DMS153 (cell line): ENCODE measurements around the gene IL27RA.

Experiments used
- DNase-seq: peaks from one replicate; lab custom pipeline; 2025; lab: John Stamatoyannopoulos, UW

The IL27RA gene

GRCh38 chr19:14089412-14089661 is 57.8 kb downstream of the IL27RA start:
- no peak for DNase-seq

- no peak for DNase-seq
Observed at GRCh38 chr19:14089662-14090508, 58.3 kb downstream of the IL27RA start.

GRCh38 chr19:14090509-14091080 is 59.0 kb downstream of the IL27RA start, which contains the start of gene SAMD1:
Gene SAMD1 (minus strand): TSS chr19:14090751.
- no peak for DNase-seq

GRCh38 chr19:14091081-14091812 is 59.7 kb downstream of the IL27RA start:
- DNase-seq: peak; percentile 29

- DNase-seq: no peak
Observed at GRCh38 chr19:14091813-14092462, 60.4 kb downstream of the IL27RA start.

- DNase-seq: no peak
Observed at GRCh38 chr19:14093117-14093823, 61.7 kb downstream of the IL27RA start.

- DNase-seq: no peak
Observed at GRCh38 chr19:14094854-14095253, 63.3 kb downstream of the IL27RA start.

- no peak for DNase-seq
Observed at GRCh38 chr19:14096272-14096992, 64.9 kb downstream of the IL27RA start.

GRCh38 chr19:14097532-14098151 is 66.1 kb downstream of the IL27RA start:
- no peak for DNase-seq

- no peak for DNase-seq
Observed at GRCh38 chr19:14101003-14101545, 69.5 kb downstream of the IL27RA start.

GRCh38 chr19:14102102-14102696 is 70.6 kb downstream of the IL27RA start:
- no peak for DNase-seq

GRCh38 chr19:14102756-14103155 is 71.2 kb downstream of the IL27RA start:
- DNase-seq: no peak
